SK-N-MC (cell line): Measurements from ENCODE around the gene CHTOP.

ENCODE experiments used
- EZH2 ChIP-seq: fragments of 200-600 bp; sonication (generic); IDR thresholded peaks from one replicate; pipeline ENCODE4 v1.6.1; 2017; ENCODE audit warnings: antibody characterized with exemption
- FOXP2 ChIP-seq: optimal IDR thresholded peaks from 2 replicates; pipeline ENCODE3; 2011; ENCODE audit warnings: mild to moderate bottlenecking, moderate library complexity; ENCODE audit not compliant: insufficient read depth; ENCODE audit errors: extremely low read length, control extremely low read depth
- POLR2AphosphoS5 ChIP-seq: IDR thresholded peaks from 2 replicates; pipeline ENCODE4 v1.6.1; 2012; ENCODE audit warnings: mild to moderate bottlenecking, low read depth, low read length, borderline replicate concordance

DNA sequence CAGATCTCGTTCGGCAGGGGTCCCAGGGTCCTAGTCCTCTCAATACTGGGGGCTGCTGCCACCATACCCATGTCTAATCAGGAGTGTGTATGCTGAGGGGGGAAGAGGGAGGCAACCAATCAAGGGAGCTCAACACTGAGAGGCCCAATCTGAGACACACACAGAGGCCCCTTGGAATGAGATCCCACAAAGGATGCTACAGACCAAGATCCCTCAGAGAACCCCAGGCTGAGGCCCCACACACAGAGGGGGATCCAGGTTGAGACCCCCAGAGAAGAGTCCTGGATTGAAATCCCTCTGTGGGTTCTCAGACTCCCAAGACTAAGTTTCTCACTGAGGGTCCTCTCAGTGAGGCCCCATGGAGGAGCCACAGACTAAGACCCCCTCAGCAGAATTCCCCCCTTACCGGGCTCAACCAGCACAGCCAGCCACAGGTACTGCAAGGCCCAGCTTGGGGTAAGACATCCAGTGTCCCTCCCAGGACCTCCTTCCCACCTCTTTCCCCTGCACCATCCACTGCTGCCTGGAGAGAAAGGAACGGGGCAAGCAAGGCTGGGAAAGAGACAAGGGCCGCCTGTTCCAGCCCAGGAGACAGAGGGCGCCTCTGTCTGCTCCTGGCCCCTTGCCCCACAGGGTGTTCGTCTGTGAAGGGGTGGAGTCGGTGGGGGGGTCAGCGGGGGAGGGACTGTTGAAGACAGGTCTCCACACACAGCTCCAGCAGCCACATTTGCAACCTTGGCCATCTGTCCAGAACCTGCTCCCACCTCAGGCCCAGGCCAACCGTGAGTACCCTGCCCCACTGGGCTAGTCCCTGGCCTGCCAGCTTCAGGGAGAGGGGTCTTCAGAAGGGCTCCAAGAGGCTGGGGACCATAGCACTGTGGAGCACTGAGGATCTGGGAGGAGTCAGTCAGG, 5.9 kb upstream of the CHTOP start, which contains the start of gene S100A1:
- TF ChIP-seq POLR2AphosphoS5 (no peak), EZH2 (no peak), FOXP2 (no peak)
